ENCODE measurements around the gene OR52W1.

DNA sequence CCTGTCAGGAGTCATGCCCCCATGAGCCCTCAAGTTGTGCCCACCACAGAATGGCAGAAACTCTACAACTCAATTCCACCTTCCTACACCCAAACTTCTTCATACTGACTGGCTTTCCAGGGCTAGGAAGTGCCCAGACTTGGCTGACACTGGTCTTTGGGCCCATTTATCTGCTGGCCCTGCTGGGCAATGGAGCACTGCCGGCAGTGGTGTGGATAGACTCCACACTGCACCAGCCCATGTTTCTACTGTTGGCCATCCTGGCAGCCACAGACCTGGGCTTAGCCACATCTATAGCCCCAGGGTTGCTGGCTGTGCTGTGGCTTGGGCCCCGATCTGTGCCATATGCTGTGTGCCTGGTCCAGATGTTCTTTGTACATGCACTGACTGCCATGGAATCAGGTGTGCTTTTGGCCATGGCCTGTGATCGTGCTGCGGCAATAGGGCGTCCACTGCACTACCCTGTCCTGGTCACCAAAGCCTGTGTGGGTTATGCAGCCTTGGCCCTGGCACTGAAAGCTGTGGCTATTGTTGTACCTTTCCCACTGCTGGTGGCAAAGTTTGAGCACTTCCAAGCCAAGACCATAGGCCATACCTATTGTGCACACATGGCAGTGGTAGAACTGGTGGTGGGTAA is at the start of gene OR52W1:
- TF ChIP-seq, protein P1, sequence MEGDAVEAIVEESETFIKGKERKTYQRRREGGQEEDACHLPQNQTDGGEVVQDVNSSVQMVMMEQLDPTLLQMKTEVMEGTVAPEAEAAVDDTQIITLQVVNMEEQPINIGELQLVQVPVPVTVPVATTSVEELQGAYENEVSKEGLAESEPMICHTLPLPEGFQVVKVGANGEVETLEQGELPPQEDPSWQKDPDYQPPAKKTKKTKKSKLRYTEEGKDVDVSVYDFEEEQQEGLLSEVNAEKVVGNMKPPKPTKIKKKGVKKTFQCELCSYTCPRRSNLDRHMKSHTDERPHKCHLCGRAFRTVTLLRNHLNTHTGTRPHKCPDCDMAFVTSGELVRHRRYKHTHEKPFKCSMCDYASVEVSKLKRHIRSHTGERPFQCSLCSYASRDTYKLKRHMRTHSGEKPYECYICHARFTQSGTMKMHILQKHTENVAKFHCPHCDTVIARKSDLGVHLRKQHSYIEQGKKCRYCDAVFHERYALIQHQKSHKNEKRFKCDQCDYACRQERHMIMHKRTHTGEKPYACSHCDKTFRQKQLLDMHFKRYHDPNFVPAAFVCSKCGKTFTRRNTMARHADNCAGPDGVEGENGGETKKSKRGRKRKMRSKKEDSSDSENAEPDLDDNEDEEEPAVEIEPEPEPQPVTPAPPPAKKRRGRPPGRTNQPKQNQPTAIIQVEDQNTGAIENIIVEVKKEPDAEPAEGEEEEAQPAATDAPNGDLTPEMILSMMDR (IDR thresholded peaks at IDR 0.05) = no peak
- TF ChIP-seq POLR2A (IDR thresholded peaks at IDR 0.05) = no peak

Data from adrenal gland (tissue), 5 donors.